GM18909 (cell line): ENCODE data around the gene MAEA.

Source experiments
- ATAC-seq: cut with Tn5 transposase; IDR thresholded peaks from one replicate; pipeline ENCODE4 v1.9.1; 2021; ENCODE audit warnings: mild to moderate bottlenecking; ENCODE audit not compliant: unreplicated experiment, poor library complexity

The MAEA gene

GRCh38 chr4:1298461-1298860 lies 8.8 kb downstream of the MAEA start:
- ATAC-seq: no peak

DNA sequence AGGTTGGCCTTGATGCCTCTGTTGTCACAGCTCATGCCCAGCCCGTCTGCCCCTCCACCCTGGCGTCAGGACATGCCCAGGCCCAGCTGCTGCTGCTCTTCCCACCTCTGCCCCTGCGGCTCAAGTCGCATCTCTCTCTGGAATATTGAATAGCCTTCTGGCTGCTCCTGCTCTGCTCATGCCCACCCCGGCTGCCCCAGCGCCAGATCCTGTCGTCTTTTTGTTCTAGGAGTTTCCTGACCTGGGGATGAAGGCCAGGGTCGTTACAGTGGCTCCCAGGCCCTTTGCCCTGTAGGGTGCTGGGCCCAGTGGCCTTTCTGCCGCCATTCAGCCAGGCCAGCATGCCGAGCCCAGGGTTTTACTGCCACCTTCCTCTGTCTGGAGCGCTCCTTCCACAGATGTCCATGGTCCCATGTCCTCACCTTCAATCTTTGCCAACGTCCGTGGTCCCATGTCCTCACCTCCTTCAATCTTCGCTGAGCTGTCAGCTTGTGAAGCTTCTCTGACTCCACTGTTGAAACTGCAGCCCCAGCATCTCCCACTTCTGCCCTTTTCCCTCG lies 9.7 kb downstream of the MAEA start:
- no peak for ATAC-seq

DNA sequence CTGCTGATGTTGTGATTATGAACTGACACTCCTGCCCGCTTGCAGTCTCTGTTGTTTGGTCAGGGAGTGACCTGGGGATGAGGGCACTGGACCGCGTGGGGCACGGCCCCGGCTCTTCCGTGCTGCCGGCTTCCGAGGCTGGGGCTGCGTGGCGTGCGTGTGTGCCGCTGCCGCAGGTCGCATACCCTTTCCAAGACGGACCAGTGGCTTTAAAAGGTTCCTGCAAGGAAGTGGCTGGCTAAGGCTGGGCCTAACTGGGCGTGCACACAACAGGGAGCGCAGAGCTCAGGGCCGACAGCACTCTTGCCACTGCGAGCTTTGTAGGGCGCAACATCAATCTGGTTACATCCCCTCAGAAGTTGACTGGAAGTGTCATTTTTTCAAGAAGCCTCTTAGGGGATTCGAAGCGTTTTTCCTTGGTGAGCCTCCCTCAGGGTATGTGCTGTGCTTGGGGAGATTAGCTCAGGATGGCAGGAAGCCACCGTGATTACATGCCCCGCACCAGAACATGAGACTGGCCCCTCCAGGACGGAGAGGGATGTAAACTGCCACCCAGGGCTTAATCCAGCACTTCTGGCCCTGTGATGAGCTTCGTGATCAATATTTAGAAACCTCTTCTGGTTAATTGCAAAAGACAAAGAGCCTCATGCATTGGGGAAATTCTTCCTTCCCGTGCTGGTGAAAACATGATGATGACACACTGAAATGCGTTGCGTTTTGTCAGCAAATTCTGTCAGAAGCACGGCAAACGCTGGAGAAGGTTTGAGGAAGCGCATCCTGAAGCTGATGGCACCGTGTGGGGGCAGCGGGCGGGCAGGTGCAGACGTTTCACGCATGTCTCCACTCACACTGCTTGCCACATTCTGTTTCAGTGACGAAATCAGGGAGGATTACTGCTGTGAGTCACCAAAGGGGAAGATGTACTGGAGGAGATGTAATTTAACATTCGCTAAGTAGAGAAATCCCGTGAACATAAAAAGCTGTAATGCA lies 11.1 kb downstream of the MAEA start:
- ATAC-seq: no peak

DNA sequence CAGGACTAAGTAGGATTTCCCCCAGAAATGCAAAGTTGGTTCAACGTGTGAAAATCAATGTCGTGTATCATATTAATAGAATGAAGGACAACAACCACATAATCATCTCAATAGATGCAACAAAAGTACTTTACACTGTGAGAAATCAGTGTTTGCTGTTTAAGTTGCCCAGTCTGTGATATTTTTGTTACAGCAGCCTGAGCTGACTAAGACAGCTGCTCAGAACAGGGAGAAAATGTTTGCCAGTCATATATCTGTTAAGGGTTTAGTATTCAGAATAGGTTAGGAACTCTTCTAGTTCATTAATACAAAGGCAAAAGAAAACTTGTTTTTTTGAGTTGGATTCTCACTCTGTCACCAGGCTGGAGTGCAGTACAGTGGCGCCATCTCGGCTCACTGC lies 12.5 kb downstream of the MAEA start:
- no peak for ATAC-seq

DNA sequence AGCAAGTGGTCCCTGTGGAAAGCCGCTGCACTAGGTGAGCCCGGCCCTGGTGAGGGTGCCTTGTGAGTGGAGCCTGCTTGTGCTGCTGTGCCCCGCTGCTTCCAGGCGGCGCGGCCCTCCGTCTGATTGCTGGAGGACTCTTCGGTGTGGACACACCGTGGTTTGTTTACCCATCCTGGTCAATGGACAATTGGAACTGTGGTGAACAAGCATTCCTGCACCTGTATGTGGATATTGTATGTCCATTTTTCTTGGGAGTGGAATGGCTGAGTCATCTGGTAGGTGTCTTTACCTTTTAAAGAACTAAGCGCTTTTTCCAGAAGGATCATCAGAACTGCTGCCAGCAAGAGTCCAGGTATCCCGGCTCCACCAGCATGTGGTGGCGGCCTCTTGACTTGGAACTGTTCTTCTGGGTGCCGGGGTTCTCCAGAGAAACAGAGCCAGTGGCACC lies 15.6 kb downstream of the MAEA start:
- ATAC-seq: no peak

- no peak for ATAC-seq
Observed at GRCh38 chr4:1305781-1306455, 16.2 kb downstream of the MAEA start.

GRCh38 chr4:1307951-1308735 lies 18.5 kb downstream of the MAEA start:
- ATAC-seq: no peak

DNA sequence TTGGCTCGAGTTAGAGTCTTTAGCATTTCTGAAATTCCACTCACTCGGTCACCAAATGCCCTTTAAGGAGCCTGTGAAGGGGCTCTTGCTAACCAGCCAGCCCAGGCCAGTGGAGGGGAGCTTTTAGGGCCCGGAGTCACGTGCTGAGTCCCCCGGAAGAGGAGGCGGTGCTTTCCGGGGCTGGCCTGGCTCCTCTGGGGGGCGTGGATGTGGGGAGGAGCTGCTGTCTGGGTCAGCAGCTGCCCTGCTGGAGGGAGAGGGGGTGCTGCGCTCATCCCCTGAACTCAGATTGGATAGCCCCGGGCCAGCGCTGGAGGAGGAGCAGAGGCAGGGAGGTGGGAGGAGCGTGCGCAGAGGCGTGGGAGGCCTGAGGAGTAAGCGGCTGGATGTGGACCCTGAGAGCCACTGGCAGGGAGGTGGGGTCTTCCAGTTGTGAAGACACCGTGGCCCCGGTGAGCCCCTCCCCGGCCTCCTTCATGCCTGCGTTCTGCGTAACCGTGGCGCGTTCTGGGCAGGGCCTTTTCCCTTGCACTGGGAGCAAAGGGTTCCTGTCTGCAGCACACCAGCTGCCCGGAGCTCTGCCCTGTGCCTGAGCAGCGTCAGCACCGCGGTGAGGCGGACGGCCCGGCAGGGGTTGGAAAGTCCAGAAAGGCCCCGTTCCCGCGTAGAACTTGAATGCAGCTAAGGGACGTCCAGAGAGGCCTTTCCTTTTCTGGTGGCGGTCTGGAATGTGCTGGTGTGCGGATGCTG lies 19.7 kb downstream of the MAEA start:
- peak; percentile 81 for ATAC-seq

- ATAC-seq: no peak
Observed at GRCh38 chr4:1310031-1310795, 20.5 kb downstream of the MAEA start.

DNA sequence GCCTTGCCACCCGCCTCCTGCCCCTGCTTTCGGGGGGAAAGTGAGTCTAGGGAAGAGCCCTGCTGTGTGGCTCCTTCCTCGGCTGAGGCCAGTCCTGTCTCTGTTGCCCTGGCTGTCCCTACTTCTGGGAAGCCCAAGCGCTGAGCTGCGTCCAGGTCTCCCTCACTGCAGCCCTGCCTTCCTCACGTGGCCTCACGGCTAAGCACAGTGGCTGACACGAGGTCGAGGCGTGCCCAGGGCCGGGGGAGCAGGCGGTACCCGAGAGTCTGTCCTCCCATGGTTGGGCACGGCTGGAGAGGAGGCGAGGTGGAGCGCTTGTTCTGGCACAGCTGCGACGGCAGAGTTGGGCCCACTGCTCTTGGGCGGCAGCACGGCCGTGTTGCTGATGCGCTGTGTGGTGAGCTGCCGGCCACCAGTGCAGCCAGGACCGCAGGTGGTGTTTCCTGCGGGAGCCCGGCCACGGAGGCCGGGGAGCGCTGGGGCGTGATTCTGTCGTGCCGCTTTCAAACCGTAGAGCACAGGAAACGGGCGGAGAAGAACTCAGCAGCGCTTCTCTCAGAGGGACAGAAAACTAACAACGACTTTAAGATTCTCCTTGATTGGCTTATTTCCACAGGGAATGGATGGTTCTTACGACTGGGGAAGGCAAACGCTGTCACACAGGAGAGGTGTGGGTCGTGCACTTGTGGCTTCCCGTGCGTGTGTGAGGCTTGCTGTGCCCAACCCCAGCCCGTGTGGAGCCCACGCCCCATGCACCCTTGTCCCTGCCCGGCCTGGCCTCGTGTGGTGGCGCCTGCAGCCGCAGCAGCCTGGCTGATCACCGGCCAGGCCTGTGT lies 21.3 kb downstream of the MAEA start:
- ATAC-seq: no peak

- ATAC-seq: no peak
Observed at GRCh38 chr4:1312821-1313640, 23.3 kb downstream of the MAEA start.

DNA sequence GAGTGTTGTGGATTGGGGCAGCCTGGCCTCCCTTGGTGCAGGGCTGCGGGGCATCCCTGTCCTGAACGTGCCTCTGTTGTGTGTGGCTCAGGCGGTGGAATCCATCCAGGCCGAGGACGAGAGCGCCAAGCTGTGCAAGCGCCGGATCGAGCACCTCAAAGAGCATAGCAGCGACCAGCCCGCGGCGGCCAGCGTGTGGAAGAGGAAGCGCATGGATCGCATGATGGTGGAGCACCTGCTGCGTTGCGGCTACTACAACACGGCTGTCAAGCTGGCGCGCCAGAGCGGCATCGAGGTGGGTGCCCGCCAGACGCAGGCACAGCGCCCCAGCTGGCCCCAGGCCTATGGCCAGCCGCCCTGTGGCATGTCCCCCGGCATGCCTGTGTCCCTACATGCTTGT lies 25.6 kb downstream of the MAEA start:
- no peak for ATAC-seq

- no peak for ATAC-seq
Observed at GRCh38 chr4:1315836-1316536, 26.3 kb downstream of the MAEA start.

GRCh38 chr4:1316537-1317168 lies 27.0 kb downstream of the MAEA start:
- no peak for ATAC-seq

GRCh38 chr4:1317177-1318045 lies 27.7 kb downstream of the MAEA start:
- ATAC-seq: no peak
